ENCODE measurements around the gene PTPN1.
"Not testable (repeated sequence)": the region's sequence is repeated elsewhere in the genome, so short reads cannot be mapped to it uniquely, and the experiment has no call there.

Gene PTPN1

DNA sequence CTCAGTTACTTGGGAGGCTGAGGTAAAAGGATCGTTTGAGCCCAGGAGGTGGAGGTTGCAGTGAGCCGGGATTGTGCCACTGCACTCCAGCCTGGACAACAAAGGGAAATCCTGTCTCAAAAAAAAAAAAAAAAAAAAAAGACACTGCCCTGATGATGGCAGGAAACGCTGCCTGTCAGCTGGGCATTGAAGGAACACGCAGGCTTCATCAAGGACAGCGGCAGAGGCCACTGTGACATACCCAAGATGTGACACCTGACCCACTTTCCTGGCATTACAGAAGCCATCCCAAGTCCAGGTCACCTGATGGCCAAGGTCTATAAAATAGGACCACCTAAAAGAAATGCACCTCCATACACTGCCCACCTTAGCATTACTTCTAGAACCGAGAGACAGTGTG, 105.2 kb downstream of the PTPN1 start:
- DNase-seq: no peak

GRCh38 chr20:50617022-50617421, 106.8 kb downstream of the PTPN1 start:
- no peak for DNase-seq

DNA sequence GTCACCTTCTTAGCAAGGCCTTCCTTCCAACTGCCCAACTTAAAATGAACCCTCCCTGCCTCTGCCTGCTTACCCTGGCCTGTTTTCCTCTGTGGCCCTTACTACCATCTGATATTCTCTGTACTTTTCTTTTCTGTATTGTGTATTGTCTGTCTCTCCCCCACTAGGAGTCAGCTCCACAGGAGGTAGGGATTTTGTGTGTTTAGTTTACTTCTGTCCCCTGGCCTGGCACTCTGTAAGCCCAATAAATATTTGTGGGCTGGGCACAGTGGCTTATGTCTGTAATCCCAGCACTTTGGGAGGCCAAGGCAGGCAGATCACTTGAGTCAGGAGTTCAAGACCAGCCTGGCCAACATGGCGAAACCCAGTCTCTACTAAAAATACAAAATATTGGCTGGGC, 108.4 kb downstream of the PTPN1 start:
- no peak for DNase-seq

DNA sequence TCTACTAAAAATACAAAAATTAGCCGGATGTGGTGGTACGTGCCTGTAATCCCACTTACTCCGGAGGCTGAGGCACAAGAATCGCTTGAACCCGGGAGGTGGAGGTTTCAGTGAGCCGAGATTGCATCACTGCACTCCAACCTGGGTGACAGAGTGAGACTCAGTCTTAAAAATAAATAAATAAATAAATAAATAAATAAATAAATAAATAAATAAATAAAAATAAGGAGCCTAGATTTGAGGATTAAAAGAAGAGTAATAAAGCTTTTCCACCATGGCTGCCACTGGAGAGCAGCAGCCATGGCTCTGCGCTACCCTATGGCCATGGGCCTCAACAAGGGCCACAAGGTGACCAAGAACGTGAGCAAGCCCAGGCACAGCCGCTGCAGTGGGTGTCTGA, 110.3 kb downstream of the PTPN1 start:
- not testable (repeated sequence) for DNase-seq

DNA sequence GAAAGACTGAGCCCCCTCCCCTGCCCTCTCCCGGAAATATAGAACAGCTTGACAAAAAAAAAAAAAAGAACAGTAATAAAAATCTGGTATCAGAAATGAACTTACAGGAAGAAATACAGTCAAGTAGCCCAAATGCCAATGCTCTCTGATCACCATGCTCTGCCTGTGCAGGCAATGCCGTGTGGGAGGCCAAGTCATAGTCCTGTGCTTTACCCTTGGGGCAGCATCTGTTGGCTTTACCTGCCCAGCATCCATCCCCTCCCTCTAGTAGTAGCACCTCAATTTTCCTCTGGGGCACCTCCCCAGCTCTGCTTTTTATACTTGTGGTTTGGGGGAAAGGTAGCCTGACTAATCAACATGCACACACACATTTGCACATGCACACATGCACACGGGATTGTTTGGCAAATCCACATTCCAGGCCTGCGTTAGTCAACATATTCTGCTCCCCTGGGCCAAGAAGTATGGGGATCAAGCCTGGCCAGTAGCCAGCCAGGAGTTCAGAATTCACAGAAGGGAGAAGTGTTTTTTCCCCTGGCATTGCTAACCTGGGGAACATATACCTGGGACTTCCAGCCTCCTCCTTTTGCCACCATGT, 111.0 kb downstream of the PTPN1 start:
- DNase-seq: no peak

DNA sequence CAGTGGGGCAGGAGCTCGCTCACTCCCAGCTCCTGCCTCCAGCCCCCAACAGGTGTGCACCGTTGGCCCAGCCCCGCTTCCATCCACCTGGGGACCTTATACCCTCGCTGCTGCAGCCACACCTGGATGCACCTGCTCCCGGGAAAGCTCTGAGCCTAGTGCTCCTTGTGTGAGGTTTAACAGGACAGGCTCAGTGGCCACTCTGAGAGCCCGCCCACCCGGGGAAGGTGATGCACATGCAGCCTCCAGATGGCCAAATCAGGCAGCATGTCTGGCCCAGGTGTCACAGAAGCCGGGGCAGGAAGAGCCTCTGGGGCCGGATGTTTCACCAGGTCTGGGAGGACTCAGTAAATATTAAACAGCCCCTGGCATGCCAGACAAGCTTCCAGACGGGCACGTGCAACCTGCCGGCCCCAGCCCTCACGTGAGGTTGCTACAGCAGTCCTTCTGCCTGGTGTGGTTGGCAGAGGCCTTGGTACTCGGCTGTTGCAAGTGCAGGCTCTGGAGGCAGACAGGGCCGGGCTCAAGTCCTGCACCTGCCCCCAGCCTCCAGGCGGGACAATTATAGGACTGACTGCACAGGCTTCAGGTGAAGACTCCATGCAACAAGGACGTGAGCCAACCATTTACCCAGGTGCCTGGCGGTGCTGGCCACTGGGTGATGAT, 114.3 kb downstream of the PTPN1 start:
- no peak for DNase-seq

GRCh38 chr20:50625986-50626677, 115.9 kb downstream of the PTPN1 start:
- no peak for DNase-seq

- DNase-seq: no peak
These were observed 117.6 kb downstream of the PTPN1 start for GRCh38 chr20:50627747-50628146.

- DNase-seq: no peak
These were observed 118.1 kb downstream of the PTPN1 start for GRCh38 chr20:50628332-50628731.

DNA sequence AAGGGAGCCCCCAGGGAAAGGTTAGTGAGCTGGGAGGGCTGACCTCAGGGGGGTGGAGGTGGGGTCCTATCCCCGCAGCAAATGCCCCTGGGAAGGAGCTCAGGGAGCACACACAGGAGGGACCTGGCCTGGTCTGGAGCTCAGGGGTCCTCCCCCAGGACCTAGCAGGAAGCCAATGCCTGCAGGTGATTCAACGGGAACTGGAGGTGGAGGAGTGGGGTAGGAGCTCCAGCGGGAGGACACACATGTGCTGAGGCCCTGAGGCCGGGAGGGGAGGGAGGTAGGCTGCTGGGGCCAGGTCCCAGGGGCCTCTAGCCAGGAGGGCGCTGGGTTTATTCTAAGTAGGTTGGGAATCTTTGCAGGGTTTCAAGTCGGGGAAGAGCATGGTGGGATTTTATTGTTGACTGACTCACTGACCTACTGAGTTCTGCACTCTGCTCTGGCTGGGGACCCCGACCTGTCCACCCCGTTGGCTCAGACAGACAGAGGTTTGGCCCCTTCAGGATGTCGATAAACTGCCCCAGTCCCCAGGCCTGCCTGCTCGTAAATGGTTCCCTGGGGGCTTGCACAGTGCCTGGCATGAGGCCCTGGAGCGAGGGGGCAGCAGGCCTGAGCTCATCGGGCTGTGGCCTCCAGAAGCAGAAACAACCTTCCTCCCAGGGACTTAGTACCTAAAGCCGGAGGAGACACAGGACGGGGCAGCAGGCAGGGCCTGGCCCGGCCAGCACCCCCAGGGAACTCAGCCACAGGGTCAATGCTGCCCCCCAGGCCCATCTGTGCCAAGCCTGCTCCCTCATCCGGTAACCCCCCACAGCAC, 118.9 kb downstream of the PTPN1 start:
- no peak for DNase-seq

GRCh38 chr20:50629670-50630045, 119.5 kb downstream of the PTPN1 start:
- no peak for DNase-seq

- no peak for DNase-seq
These were observed 120.5 kb downstream of the PTPN1 start for GRCh38 chr20:50630578-50631263.

DNA sequence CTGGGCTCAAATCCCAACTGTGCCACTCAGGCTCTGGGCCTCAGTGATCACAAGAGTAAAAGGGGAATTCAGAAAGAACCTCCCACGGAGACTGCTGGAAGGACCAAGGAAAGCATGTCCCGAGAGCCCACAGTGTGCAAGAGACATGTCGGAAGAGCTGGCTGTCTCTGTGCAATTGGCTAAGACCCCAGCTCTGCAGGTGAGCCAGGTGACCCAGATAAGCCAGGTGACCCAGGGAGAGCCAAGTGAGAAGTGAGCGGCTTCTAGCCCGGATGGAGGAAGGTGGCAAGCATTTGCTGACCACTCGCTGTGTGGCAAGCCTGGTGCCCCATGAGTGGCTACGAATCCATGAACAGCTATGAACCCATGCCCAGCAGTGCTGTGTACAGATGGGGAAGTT, 122.1 kb downstream of the PTPN1 start:
- no peak for DNase-seq

DNA sequence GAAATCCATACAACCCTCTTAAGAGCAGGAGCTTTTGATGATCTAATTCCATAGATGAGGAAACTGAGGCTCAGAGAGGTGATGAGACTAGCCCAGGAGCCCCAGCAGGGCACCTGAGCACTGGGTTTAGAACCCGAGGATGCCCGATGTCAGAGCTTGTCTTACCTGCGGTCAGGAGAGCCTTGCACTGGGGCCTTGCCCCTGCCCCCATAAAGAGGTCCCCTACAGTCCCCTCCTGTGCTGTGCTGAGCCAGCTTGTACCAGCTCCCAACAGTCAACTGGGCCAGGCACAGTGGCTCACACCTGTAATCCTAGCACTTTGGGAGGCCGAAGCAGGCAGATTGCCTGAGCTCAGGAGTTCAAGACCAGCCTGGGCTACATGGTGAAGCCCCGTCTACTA, 122.5 kb downstream of the PTPN1 start:
- DNase-seq: no peak

DNA sequence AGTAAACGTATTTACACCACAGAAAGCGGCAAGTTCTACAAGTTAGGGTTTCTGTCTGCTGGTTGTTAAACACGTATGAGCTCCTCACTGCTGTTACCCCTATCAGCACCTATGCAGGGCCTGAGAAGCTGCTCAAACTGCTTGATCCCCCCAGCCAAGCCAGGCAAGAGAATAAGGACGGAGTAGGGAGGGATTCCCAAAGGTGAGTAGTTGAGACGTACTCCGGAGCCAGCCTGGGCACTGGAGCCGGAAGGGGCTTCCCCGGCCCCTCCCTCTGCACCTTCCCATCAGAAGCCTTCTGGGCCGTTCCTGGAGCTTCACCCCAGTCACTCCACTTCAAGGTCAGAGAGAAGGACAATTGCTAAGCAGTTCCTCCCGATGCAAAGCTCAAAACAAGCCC, 123.2 kb downstream of the PTPN1 start:
- DNase-seq: no peak

DNA sequence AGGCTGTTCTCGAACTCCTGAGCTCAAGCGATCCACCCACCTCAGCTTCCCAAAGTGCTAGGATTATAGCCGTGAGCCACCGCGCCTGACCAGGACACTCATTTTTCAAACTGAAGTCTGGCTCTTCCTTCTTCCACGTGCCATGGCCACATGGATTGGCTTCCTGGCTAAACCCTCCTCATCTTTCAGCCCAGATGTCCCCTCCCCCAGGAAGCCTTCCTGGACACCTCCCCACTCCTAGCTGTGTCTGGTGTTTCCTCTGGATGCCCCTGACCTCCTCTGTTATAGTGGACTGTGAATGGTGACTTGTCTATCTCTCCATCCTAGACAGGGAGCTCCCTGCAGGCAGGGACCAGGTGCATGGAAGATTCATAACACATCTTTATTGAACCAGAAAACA, 124.0 kb downstream of the PTPN1 start:
- no peak for DNase-seq

Measured in GDM1 (cell line).